ENCODE measurements around the gene SBDS. TPM values are rescaled to one million over a fixed set of nuclear protein-coding genes. Genes with fewer than 3 reads are reported as not detected.
"Not testable (repeated sequence)": the region's sequence is repeated elsewhere in the genome, so short reads cannot be mapped to it uniquely, and the experiment has no call there.

SBDS gene
- total and polyA plus RNA-seq, 9 donors: 172 to 232 (median 194) TPM

DNA sequence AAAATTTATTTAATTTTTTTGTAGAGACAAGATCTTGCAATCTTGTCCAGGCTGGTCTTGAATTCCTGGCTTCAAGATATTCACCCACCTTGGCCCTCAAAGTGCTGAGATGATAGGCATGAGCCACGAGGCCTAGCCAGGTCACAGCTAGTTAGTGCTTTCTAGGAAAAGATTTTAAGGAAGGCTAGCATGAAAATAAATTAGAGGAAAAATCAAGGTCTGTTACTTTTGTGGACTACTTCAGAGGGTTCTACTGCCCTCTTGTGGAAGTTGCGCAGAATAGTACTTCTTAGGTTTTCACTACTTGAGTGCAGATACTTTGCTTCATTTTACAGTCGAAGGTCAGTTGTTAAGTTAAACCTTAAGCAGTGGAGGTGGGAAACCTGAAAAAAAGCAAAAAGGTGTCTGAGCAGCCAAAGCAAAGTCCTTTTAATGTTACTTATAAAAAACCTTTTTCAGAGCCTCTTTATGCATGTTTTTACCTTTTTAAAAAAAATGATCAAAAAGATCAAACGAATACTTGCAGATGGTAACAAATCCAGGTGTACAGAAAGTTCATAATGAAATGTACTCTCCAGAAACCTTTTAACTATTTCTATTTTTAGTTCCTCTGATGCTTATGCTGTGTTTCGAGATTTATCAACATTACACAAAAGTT is 5.3 kb upstream of the SBDS start:
- H3K36me3 ChIP-seq (ENCODE audit: control insufficient read depth, insufficient read depth, low read length); H3K9me3 ChIP-seq (replicated peaks; ENCODE audit: control insufficient read depth, low read depth, low read length); H3K4me3 ChIP-seq (ENCODE audit: low read length); H3K4me1 ChIP-seq (ENCODE audit: control insufficient read depth, insufficient read depth, low read length); H3K27ac ChIP-seq (ENCODE audit: low read length); H3K27me3 ChIP-seq (ENCODE audit: control insufficient read depth, insufficient read depth, low read length): not testable (repeated sequence)
- peak; percentile 34 for DNase-seq
- WGBS (ENCODE audit: insufficient coverage): no CpG with 5 or more reads among the region's 5 CpGs

- not testable (repeated sequence) for H3K36me3 ChIP-seq (ENCODE audit: control insufficient read depth, insufficient read depth, low read length); H3K27me3 ChIP-seq (ENCODE audit: control insufficient read depth, insufficient read depth, low read length); H3K4me1 ChIP-seq (ENCODE audit: control insufficient read depth, insufficient read depth, low read length); H3K9me3 ChIP-seq (replicated peaks; ENCODE audit: control insufficient read depth, low read depth, low read length)
- H3K27ac ChIP-seq (ENCODE audit: low read length): peak within 1 kb of the TSS; percentile 96
- WGBS (ENCODE audit: insufficient coverage): under 1% methylated on average over 25 of the region's 44 CpGs
- H3K4me3 ChIP-seq (ENCODE audit: low read length): peak within 1 kb of the TSS; percentile 80
- peak; percentile 99 for DNase-seq
Observed at GRCh38 chr7:66996444-66997191, 1.2 kb upstream of the SBDS start, which contains the start of gene TYW1. TYW1 (plus strand) TSS chr7:66996833; CDS start chr7:66996979, 146 bp downstream.

DNA sequence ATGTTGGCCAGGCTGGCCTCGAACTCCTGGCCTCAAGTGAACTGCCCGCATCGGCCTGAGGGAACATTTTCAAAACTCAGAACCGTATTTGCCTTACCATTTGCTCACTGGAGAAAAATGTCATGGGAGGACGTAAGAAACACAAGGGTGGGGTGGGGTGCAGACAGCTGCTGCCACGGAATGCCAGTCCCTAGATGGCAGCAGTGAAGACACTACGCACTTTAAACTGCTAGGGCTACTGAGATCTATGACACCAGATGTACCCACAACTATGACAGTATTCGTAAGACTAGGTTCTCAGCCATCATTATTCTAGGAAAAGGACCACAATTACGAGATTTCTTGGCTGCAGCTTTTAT is 716 bp downstream of the SBDS start:
- not testable (repeated sequence) for H3K27me3 ChIP-seq (ENCODE audit: control insufficient read depth, insufficient read depth, low read length); H3K4me1 ChIP-seq (ENCODE audit: control insufficient read depth, insufficient read depth, low read length); H3K36me3 ChIP-seq (ENCODE audit: control insufficient read depth, insufficient read depth, low read length); H3K9me3 ChIP-seq (replicated peaks; ENCODE audit: control insufficient read depth, low read depth, low read length)
- Histone ChIP-seq H3K27ac (ENCODE audit: low read length) (peak overlapping the region; percentile 98), H3K4me3 (ENCODE audit: low read length) (peak overlapping the region; percentile 76)
- WGBS (ENCODE audit: insufficient coverage): 0% methylated on average over 4 of the region's 9 CpGs
- peak; percentile 73 for DNase-seq

DNA sequence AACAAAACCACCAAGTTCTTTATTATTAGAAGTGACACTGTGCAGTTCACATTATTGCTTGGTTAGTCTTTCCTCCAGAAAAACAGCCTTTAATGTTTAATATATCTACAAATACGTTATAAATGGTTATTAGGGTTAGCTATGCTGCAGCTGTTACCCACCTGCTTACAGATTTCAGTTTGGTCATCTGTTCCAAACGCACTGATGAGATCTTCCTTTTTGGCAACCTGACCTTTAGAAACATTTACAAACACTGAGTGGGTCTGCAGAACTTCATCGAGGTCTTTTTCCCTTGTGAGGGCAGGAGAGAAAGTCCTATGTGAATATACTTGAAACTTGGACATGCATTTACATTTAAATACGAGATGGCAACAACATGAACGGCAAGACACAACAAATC is 1.3 kb downstream of the SBDS start:
- H3K36me3 ChIP-seq (ENCODE audit: control insufficient read depth, insufficient read depth, low read length); H3K9me3 ChIP-seq (replicated peaks; ENCODE audit: control insufficient read depth, low read depth, low read length); H3K27me3 ChIP-seq (ENCODE audit: control insufficient read depth, insufficient read depth, low read length); H3K4me1 ChIP-seq (ENCODE audit: control insufficient read depth, insufficient read depth, low read length): not testable (repeated sequence)
- Histone ChIP-seq H3K27ac (ENCODE audit: low read length) (peak overlapping the region; percentile 98), H3K4me3 (ENCODE audit: low read length) (peak overlapping the region; percentile 76)
- peak; percentile 31 for DNase-seq
- WGBS (ENCODE audit: insufficient coverage): no CpG with 5 or more reads among the region's 5 CpGs

- H3K27ac ChIP-seq (ENCODE audit: low read length); DNase-seq; H3K4me1 ChIP-seq (ENCODE audit: control insufficient read depth, insufficient read depth, low read length); H3K27me3 ChIP-seq (ENCODE audit: control insufficient read depth, insufficient read depth, low read length); H3K9me3 ChIP-seq (replicated peaks; ENCODE audit: control insufficient read depth, low read depth, low read length); H3K4me3 ChIP-seq (ENCODE audit: low read length): not testable (repeated sequence)
- no CpG with 5 or more reads among the region's 3 CpGs for WGBS (ENCODE audit: insufficient coverage)
- H3K36me3 ChIP-seq (ENCODE audit: control insufficient read depth, insufficient read depth, low read length): peaks cover 15% of the 10 kb centered on the region
Observed at GRCh38 chr7:66989552-66989951, 5.8 kb downstream of the SBDS start.

DNA sequence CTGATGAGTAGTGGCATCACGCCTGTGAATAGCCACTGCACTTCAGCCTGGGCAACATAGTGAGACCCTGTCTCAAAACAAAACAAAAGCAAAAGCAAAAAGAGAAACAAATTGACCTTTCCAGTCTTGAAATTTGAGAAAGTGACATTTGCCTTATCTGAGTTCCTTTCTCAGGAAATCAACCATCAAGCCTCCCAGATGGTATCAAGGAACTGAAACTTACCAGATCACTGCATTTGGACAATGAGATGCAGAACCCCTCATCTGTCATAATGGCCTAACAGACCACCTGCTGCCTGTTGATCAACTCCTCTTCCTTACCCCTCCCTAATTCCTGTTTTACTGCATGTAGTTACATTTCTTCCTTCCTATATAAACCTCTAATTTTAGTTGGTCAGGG is 15.1 kb downstream of the SBDS start:
- not testable (repeated sequence) for H3K27ac ChIP-seq (ENCODE audit: low read length); H3K27me3 ChIP-seq (ENCODE audit: control insufficient read depth, insufficient read depth, low read length); H3K4me3 ChIP-seq (ENCODE audit: low read length); H3K4me1 ChIP-seq (ENCODE audit: control insufficient read depth, insufficient read depth, low read length); H3K9me3 ChIP-seq (replicated peaks; ENCODE audit: control insufficient read depth, low read depth, low read length); DNase-seq; H3K36me3 ChIP-seq (ENCODE audit: control insufficient read depth, insufficient read depth, low read length)
- WGBS (ENCODE audit: insufficient coverage): no CpG with 5 or more reads among the region's 1 CpG

DNA sequence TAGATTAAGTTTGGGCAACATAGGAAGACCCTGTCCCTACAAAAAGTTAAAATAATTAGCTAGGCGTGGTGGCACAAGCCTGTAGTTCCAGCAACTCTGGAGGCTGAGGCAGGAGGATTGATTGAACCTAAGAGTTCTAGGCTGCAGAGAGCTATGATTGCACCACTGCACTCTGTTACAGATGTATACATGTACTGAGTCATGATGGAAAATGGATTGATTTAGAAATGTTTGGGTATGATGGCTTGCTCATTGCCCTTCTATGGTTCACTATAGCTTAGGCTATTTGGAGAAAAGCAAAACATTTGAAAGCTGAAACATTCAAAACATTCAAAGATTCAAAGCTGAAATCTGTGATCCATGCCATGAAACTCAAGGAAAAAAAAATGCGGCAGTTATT is 16.4 kb downstream of the SBDS start:
- H3K27ac ChIP-seq (ENCODE audit: low read length); H3K9me3 ChIP-seq (replicated peaks; ENCODE audit: control insufficient read depth, low read depth, low read length); DNase-seq; H3K4me3 ChIP-seq (ENCODE audit: low read length); H3K36me3 ChIP-seq (ENCODE audit: control insufficient read depth, insufficient read depth, low read length); H3K27me3 ChIP-seq (ENCODE audit: control insufficient read depth, insufficient read depth, low read length); H3K4me1 ChIP-seq (ENCODE audit: control insufficient read depth, insufficient read depth, low read length): not testable (repeated sequence)
- 83% methylated on average over 1 of the region's 2 CpGs for WGBS (ENCODE audit: insufficient coverage)

- not testable (repeated sequence) for H3K27me3 ChIP-seq (ENCODE audit: control insufficient read depth, insufficient read depth, low read length); DNase-seq; H3K4me1 ChIP-seq (ENCODE audit: control insufficient read depth, insufficient read depth, low read length); H3K9me3 ChIP-seq (replicated peaks; ENCODE audit: control insufficient read depth, low read depth, low read length); H3K36me3 ChIP-seq (ENCODE audit: control insufficient read depth, insufficient read depth, low read length); H3K27ac ChIP-seq (ENCODE audit: low read length); H3K4me3 ChIP-seq (ENCODE audit: low read length)
- no CpG with 5 or more reads among the region's 5 CpGs for WGBS (ENCODE audit: insufficient coverage)
Observed at GRCh38 chr7:66978312-66978711, 17.1 kb downstream of the SBDS start.

- Histone ChIP-seq H3K4me3 (ENCODE audit: low read length) (no peak overlapping the region), H3K9me3 (replicated peaks; ENCODE audit: control insufficient read depth, low read depth, low read length) (peaks cover 1% of the 10 kb centered on the region), H3K36me3 (ENCODE audit: control insufficient read depth, insufficient read depth, low read length) (no peaks in the 10 kb centered on the region), H3K27me3 (ENCODE audit: control insufficient read depth, insufficient read depth, low read length) (no peaks in the 10 kb centered on the region), H3K27ac (ENCODE audit: low read length) (no peak overlapping the region), H3K4me1 (ENCODE audit: control insufficient read depth, insufficient read depth, low read length) (no peaks in the 10 kb centered on the region)
- WGBS (ENCODE audit: insufficient coverage): 91% methylated on average over 15 of the region's 15 CpGs
- no peak for DNase-seq
Observed at GRCh38 chr7:66974986-66975590, 20.3 kb downstream of the SBDS start.

GRCh38 chr7:66970310-66970709 is 25.1 kb downstream of the SBDS start:
- H3K27ac ChIP-seq (ENCODE audit: low read length): no peak overlapping the region
- no peak for DNase-seq
- WGBS (ENCODE audit: insufficient coverage): 86% methylated on average over 1 of the region's 5 CpGs

More at GRCh38 chr7:66970310-66970709, 25.1 kb downstream of the SBDS start:
- no peaks in the 10 kb centered on the region for H3K9me3 ChIP-seq (replicated peaks; ENCODE audit: control insufficient read depth, low read depth, low read length)
- no peak overlapping the region for H3K4me3 ChIP-seq (ENCODE audit: low read length)
- no peaks in the 10 kb centered on the region for H3K4me1 ChIP-seq (ENCODE audit: control insufficient read depth, insufficient read depth, low read length)
- H3K36me3 ChIP-seq (ENCODE audit: control insufficient read depth, insufficient read depth, low read length): no peaks in the 10 kb centered on the region
- H3K27me3 ChIP-seq (ENCODE audit: control insufficient read depth, insufficient read depth, low read length): no peaks in the 10 kb centered on the region

All from muscle of leg (tissue), 11 donors.